GM18505 (cell line): ENCODE data around the gene DNALI1.
"Not testable (repeated sequence)": the region's sequence is repeated elsewhere in the genome, so short reads cannot be mapped to it uniquely, and the experiment has no call there.

Experiments used
- ATAC-seq: cut with Tn5 transposase; IDR thresholded peaks from one replicate; pipeline ENCODE4 v1.9.1; 2021; ENCODE audit not compliant: unreplicated experiment
- POLR2A ChIP-seq: IDR thresholded peaks from 4 replicates; pipeline ENCODE4 v1.6.1; 2011; ENCODE audit warnings: borderline replicate concordance; ENCODE audit not compliant: insufficient read depth, insufficient read length; ENCODE audit errors: extremely low read depth

Gene DNALI1

DNA sequence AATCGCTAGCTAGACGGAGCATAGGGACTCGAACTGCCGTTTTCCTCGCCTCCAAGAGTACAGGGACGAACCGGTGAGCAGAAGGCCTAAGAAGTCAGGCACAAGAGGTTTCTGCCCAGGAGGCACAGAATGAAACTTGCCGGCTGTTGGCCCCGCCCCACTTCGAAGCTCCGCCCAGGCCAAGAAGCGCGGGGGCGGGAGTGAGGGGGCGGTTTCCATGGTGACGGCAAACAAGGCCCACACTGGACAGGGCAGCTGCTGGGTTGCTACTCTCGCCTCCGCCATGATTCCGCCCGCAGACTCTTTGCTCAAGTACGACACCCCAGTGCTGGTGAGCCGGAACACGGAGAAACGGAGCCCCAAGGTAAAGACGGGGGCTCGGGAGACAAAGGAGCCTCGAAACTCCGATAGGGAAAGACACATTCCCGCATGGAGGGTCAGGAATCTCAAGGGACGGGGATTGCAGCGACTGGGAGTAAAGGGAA lies at the start of gene DNALI1:
TSS of gene DNALI1 (plus strand) at position 229 of the 485 bp plus-strand sequence. CDS start at position 284, 55 bp downstream.
- TF ChIP-seq POLR2A, result no peak

DNA sequence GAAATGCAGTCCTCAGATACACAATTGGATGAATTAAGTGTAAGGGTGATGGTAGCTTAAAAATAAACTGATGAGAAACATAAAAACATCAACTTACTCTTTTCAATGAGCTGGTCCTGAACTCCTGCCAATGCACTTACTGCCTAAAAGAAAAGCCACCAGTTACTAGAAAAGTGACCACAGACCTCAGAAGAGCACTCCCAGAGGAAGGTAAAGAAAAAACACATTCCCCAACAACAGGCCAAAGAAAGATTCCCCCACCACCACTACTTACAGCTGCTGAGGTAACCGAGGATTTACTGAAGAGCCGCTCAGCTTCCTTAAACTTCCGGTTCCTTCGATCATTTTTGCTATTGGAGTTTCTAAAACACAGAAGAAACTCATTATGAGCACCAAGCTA lies 47.6 kb upstream of the DNALI1 start:
- no peak for ATAC-seq
- TF ChIP-seq POLR2A, result no peak

More for the DNA sequence above, at the start of gene DNALI1:
- ATAC-seq, result no peak

DNA sequence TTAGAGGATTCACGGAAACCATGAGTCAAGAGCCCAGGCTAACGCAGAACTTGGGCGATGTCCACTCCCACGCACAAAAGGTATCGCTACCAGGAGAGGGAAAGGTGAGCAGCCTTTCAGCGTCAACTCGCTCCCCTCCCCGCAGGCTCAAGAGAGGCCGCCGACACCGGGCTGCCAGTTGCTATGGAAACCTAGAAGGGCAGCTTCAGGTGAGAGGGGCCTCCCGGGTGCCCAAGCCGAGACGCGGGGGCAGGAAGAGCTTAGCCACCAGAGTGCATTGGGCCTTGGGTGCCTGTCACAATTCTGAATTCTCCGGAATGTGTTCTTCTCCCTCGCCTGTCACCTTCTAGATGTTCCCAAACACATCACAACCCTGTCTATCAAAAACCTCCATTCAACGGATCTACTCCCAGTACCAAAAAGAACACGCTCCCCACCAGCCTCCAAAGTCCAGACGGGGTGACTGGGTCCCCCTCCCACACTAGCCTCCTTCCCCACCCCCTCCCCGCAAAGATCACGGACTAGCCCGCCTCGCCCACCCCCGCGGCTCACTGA lies 42.9 kb upstream of the DNALI1 start:
- TF ChIP-seq POLR2A, result no peak
- ATAC-seq, result peak; percentile 25

DNA sequence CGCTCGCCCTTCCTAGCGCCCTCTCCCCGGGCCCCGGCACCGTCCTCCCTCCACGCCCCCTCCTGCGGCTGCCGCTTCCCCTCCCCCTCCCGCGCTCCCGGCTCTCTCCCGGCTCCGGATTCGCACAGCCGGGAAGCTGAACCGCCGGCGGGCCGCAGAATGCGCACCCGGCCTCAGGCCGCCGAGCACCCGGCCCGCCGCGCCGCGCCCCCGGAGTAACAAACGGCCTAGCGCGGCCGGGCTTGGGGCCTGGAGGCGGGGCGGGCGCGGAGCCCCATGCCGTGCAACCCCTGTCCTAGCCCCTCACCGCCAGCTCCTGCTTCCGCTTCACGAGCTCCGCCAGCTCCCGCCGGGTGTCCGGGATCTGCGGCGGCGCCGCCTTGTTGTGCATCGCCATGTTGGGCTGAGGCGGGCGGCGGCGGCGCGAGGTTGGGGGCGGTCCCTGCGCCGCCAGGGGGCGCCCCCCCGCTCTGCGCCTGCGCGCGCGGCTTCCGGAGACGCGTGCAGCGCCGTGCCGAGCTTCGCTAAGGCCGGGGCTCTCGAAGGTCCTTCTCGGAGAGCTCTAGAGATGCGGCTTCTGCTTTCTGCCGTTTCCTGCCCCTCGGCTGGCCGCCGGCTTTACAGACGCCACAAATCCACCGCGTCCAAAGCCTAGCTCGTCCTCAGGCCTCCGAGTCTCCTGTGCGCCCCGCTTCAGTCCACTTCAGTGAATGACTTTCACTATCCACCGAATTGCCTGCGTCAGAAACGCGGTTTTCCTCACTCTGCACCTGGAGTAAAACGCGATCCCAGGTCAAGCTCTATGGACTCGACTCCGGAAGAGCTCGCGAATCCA lies 42.2 kb upstream of the DNALI1 start, which contains the start of gene MEAF6:
TSS of gene MEAF6 (minus strand) at position 417 of the 835 bp plus-strand sequence. CDS start at position 397, 20 bp downstream.
- ATAC-seq, result peak; percentile 86
- peak; percentile 93 for TF ChIP-seq POLR2A

DNA sequence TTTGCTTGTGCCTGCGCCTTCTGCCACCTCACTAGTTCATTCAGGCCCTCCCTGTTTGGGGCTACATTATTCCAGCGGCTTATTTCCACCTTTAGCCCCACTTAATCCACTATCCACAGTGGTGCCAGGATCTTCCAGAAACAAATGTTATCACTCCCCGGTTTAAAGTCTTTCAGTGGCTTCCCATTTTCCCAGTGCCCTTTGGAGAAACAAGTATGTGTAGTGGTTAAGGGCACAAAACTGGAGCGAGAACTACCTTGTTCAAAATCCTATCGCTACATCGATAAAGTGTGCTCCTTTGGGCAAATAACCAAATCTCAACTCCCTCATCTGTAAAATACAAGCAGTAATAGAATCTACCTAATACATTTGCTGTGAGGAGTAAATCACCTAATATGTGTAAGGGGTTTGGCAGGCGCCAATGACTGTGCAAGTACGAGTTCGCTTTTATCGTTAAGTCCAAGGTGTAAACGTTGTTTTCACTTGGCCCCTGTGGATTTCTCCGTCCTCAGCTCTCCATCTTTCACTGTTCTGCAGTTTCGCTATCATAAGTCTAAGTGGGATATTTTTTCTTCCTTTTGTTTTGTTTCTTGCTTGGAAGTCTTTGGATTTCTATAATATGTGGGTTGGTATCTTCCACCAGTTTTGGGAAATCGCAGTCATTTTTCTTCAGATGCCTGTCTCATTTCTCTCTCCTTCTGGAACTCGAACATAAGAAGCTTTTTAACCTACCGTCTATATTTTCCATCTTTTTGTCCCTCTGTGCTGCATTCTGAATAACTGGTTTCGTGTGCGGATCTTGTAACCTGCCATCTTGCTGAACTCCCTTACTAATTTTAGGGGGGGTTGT lies 41.3 kb upstream of the DNALI1 start:
- TF ChIP-seq POLR2A, result no peak
- ATAC-seq, result no peak

DNA sequence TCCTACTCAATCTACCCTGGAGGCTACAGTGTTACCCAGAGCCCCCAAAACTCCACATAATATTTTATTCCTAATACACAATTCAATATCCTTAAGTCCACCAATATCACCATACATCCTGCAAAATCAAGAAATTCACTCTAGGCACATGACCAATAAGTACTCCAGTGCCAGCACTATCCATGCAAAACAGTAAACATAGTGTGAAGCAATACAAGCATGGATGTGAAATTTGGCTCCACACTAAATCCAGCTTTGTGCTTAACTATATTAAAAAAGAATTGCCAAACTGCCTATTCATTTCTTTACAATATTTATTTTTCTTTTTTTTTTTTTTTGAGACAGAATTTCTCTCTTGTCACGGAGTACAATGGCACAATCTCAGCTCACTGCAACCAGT lies 39.2 kb upstream of the DNALI1 start:
- no peak for ATAC-seq
- no peak for TF ChIP-seq POLR2A

DNA sequence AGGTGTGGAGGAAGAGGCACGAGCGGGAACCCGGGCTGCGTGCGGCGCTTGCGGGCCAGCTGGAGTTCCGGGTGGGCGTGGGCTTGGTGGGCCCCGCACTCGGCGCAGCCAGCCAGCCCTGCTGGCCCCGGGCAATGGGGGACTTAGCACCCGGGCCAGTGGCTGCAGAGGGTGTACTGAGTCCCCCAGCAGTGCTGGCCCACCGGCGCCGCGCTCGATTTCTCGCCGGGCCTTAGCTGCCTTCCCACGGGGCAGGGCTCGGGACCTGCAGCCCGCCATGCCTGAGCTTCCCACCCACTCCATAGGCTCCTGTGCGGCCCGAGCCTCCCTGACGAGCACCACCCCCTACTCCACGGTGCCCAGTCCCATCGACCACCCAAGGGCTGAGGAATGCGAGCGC lies 38.5 kb upstream of the DNALI1 start:
- ATAC-seq, result not testable (repeated sequence)

DNA sequence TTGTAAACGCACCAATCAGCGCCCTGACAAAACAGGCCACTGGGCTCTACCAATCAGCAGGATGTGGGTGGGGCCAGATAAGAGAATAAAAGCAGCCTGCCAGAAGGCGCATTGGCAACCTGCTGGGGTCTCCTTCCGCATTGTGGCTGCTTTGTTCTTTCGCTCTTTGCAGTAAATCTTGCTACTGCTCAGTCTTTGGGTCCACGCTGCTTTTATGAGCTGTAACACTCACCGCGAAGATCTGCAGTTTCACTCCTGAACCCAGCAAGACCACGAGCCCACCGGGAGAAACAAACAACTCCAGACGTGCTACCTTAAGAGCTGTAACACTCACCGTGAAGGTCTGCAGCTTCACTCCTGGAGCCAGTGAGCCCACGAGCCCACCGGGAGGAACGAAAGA lies 37.8 kb upstream of the DNALI1 start:
- ATAC-seq, result not testable (repeated sequence)

DNA sequence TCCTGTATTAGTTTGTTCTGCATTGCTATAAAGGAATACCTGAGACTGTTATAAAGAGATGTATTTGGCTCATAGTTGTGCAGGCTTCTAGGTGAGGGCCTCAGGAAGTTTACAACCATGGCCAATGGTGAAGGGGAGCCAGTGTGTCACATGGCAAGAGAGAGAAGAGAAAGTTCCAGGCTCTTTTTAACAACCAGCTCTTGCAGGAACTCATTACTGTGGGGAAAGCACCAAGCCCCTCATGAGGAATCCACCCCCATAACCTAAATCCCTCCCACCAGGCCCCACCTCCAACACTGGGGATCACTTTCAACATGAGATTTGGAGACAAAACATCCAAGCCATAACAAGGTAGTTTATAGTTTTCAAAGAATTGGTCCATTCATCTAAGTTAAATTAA lies 37.1 kb upstream of the DNALI1 start:
- no peak for TF ChIP-seq POLR2A
- no peak for ATAC-seq

DNA sequence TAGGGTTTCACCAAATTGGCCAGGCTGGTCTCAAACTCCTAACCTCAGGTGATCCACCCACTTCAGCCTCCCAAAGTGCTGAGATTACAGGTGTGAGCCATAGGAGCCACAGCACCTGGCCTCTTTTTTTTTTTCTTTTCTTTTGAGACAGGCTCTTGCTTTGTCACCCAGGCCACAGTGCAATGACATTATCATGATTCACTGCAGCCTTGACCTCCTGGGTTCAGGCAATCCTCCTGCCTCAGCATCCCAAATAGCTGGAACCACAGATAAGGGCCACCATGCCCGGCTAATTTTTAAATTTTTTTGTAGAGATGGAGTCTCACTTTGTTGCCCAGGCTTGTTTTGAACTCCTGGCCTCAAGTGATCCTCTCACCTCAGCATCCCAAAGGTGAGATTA lies 26.9 kb upstream of the DNALI1 start:
- not testable (repeated sequence) for ATAC-seq

DNA sequence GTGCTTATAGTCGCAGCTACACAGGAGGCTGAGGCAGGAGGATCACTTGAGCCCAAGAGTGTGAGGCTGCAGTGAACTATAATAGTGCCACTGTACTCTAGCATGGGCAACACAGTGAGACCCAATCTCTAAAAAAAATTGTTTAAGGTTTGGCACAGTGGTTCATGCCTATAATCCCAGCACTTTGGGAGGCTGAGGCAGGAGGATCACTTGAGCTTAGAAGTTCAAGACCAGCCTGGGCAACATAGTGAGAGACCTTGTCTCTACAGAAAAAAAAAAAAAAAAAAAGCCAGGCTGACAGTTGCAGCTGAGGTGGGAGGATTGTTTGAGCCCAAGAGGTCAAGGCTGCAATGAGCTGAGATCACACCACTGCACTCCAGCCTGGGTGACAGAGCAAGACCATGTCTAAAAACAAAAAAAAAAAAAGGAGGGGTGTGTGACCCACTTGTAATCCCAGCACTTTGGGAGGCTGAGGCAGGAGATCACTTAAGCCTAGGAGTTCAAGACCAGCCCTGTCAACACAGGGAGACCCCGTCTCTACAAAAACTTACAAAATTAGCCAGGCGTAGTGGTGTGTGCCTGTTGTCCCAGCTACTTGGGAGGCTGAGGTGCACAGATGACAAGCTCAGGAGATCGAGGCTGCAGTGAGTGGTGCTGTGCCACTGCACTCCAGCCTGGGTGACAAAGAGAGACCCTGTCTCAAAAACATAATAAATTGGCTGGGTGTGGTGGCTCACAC lies 24.2 kb upstream of the DNALI1 start:
- not testable (repeated sequence) for ATAC-seq

DNA sequence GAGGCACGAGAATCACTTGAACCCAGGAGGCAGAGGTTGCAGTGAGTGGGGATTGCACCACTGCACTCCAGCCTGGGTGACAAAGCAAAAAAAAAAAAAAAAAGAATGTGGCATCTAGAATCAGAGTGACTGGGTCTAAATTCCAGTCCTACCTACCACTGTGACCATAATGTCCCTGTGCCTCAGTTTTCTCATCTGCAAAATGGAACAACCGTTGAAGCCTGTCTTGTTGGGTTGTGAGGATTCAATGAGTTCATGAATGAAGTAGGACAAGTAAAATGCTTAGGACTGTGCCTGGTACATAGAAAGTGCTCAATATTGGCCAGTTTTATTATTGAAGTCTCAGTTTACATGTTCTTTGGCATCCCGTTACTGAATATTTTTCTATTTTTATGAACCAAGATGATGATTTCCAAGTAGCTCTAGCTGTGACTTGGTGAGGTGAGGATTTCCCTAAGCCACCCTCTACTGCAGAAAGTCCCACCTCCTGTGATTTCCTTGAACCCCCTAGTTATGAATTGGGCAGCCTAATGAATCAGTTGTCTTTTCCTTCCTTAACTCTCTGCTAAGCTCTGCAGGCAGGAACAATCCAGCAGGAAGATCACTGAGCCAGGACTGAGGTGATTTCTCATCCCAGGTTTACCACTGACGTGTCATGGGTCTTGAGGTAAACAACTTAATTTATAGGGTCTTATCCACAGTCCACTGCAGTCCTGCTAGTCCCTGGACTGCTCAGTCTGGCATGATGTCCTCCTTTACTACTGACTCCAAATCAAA lies 23.2 kb upstream of the DNALI1 start:
- ATAC-seq, result no peak
- TF ChIP-seq POLR2A, result no peak
